Measurements from ENCODE around the gene LARP6. TPM values are rescaled to one million over a fixed set of nuclear protein-coding genes. Genes with fewer than 3 reads are reported as not detected.
"Not testable (repeated sequence)": the region's sequence is repeated elsewhere in the genome, so short reads cannot be mapped to it uniquely, and the experiment has no call there.

Gene LARP6
- total RNA-seq, 2 experiments from 2014 or later: not detected

DNA sequence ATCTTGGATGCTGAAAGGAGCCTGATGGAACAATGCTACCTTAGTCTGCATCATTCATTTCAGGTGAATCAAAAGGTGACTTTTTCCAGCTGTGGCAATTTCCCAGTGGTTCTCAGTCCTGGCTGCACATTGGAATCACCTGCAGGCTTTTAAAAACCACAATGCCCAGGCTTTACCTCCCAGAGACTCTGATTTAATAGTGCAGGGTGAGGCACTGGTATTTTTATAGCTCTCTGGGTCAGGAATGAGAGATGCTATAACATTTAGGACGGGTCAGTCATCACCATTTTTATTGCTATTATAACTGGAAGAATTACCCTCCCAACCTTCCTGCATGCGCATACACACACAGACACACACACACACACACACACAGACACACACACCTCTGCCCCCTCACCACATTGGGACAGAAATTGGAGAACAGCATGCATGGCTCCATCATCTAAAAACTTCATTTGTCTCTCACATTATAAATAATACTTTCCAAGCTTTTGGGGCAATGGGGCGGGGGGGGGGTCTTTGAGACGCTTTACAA, 41.1 kb downstream of the LARP6 start:
- Histone ChIP-seq H3K9me3 (ENCODE audit: low read length) (no peaks in the 10 kb centered on the region), H3K4me2 (ENCODE audit: low read length) (no peak overlapping the region), H3K79me2 (ENCODE audit: insufficient read depth, low read depth, low read length) (no peaks in the 10 kb centered on the region), H3K4me1 (ENCODE audit: insufficient read depth, low read length, poor library complexity, severe bottlenecking) (no peaks in the 10 kb centered on the region), H3K36me3 (ENCODE audit: insufficient read depth, low read length) (no peaks in the 10 kb centered on the region), H3K27ac (ENCODE audit: low read depth, low read length, poor library complexity, severe bottlenecking) (no peak overlapping the region), H3K9me2 (ENCODE audit: insufficient read depth, low read length) (no peaks in the 10 kb centered on the region), H3K4me3 (ENCODE audit: low read depth, low read length, poor library complexity, severe bottlenecking) (no peak overlapping the region), H2AFZ (ENCODE audit: low read length) (no peak overlapping the region), H4K20me1 (ENCODE audit: insufficient read depth, low read length) (no peaks in the 10 kb centered on the region)
- intact Hi-C loops (cut with micrococcal nuclease; ENCODE audit: unreplicated experiment): loop anchor here (5.0 kb wide), 1 partner anchor 1336 kb away; no protein-coding TSS in a partner anchor
- TF ChIP-seq, protein P1, sequence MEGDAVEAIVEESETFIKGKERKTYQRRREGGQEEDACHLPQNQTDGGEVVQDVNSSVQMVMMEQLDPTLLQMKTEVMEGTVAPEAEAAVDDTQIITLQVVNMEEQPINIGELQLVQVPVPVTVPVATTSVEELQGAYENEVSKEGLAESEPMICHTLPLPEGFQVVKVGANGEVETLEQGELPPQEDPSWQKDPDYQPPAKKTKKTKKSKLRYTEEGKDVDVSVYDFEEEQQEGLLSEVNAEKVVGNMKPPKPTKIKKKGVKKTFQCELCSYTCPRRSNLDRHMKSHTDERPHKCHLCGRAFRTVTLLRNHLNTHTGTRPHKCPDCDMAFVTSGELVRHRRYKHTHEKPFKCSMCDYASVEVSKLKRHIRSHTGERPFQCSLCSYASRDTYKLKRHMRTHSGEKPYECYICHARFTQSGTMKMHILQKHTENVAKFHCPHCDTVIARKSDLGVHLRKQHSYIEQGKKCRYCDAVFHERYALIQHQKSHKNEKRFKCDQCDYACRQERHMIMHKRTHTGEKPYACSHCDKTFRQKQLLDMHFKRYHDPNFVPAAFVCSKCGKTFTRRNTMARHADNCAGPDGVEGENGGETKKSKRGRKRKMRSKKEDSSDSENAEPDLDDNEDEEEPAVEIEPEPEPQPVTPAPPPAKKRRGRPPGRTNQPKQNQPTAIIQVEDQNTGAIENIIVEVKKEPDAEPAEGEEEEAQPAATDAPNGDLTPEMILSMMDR (conservative IDR thresholded peaks at IDR 0.05; ENCODE audit: low read length): no peak
- TF ChIP-seq EZH2phosphoT487 (IDR thresholded peaks at IDR 0.05; ENCODE audit: borderline replicate concordance, low read depth, low read length): no peak
- no TSS peak for BruUV-seq (replicated peaks)
- ChIA-PET CTCF (ENCODE audit: unreplicated experiment) (no interaction called here), POLR2A (no interaction called here)
- DNase-seq (ENCODE audit: low spot score): no peak

DNA sequence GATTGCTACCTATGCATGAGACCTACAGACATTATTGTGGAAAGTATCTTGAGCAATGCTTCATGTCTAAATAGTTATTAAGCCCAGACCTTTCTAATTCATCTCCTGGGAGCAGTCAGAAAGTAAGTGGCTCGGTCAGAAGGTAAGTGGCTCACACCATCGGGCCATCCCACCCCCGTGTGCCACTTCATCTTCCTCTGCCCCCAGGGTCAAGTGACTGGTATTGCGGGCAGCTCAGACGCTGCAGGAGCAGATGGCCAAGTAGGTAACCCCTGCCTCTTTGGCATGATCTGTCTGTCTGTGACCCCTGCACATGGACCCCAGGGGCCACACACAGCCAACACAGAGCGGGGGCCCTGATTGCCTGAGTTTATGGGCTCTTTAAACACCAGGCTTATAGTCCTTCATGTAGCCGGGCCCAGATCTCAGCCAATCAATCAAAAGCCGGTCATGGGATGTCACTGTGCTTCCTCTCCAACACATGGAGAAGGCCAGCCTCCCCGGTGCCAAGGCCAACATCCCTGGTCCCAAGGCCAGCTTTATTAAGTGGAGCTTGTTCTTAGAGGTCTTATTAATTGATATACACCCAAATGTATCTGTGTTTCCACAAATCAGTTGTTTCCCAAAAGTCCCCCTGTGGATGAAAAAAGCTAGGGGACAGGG, 42.9 kb downstream of the LARP6 start:
- Histone ChIP-seq H3K27ac (ENCODE audit: low read depth, low read length, poor library complexity, severe bottlenecking) (no peak overlapping the region), H2AFZ (ENCODE audit: low read length) (no peak overlapping the region), H3K9me2 (ENCODE audit: insufficient read depth, low read length) (no peaks in the 10 kb centered on the region), H4K20me1 (ENCODE audit: insufficient read depth, low read length) (no peaks in the 10 kb centered on the region), H3K4me3 (ENCODE audit: low read depth, low read length, poor library complexity, severe bottlenecking) (no peak overlapping the region), H3K79me2 (ENCODE audit: insufficient read depth, low read depth, low read length) (no peaks in the 10 kb centered on the region), H3K4me1 (ENCODE audit: insufficient read depth, low read length, poor library complexity, severe bottlenecking) (no peaks in the 10 kb centered on the region), H3K4me2 (ENCODE audit: low read length) (no peak overlapping the region), H3K9me3 (ENCODE audit: low read length) (no peaks in the 10 kb centered on the region), H3K36me3 (ENCODE audit: insufficient read depth, low read length) (no peaks in the 10 kb centered on the region)
- TF ChIP-seq, protein P1 (conservative IDR thresholded peaks at IDR 0.05; ENCODE audit: low read length): no peak
- TF ChIP-seq EZH2phosphoT487 (IDR thresholded peaks at IDR 0.05; ENCODE audit: borderline replicate concordance, low read depth, low read length): no peak
- BruUV-seq (replicated peaks): no TSS peak
- CTCF ChIA-PET (ENCODE audit: unreplicated experiment): no interaction called here
- POLR2A ChIA-PET: no interaction called here
- intact Hi-C loops (cut with micrococcal nuclease; ENCODE audit: unreplicated experiment): loop anchor here (5.0 kb wide), 1 partner anchor 1334 kb away; no protein-coding TSS in a partner anchor
- DNase-seq (ENCODE audit: low spot score): no peak

DNA sequence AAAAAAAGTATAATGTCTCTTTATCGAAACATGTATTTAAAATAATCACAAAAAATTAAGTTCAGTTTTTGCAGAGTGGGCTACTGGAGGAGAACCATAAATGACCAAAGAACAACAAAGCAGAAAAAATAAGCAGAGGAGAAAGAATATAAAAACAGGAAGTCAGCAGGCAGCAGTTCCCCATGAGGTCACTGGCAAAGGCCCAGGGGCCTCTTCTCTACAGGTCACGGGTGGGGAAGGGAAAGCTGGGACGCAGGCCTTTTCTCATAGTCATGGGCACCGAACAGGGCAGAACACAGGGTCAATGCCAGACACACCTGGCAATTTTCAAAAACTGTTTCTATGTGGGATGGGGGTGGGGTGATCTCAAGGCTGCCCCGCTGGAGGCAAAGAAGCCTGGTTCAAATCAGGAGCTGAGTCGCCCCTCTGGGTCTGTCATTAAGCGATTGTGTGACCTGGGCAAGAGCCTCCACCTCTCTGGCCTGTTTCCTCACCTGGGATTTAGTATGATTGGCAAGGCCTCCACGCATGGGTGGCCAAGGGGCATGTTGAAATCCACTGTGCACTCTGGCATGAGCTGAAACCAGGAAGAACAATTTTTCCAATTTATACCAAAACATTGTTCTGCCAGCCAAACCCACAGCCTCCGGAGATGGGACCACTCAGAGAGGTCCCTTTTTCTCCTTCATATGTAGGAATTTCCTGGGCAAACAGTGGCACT, 46.8 kb downstream of the LARP6 start:
- BruUV-seq (replicated peaks): no TSS peak
- intact Hi-C loops (cut with micrococcal nuclease; ENCODE audit: unreplicated experiment): no loop called here
- no peak for TF ChIP-seq EZH2phosphoT487 (IDR thresholded peaks at IDR 0.05; ENCODE audit: borderline replicate concordance, low read depth, low read length)
- TF ChIP-seq, protein P1 (conservative IDR thresholded peaks at IDR 0.05; ENCODE audit: low read length): no peak
- Histone ChIP-seq H4K20me1 (ENCODE audit: insufficient read depth, low read length) (no peaks in the 10 kb centered on the region), H3K4me2 (ENCODE audit: low read length) (no peak overlapping the region), H3K36me3 (ENCODE audit: insufficient read depth, low read length) (no peaks in the 10 kb centered on the region), H2AFZ (ENCODE audit: low read length) (no peak overlapping the region), H3K79me2 (ENCODE audit: insufficient read depth, low read depth, low read length) (no peaks in the 10 kb centered on the region), H3K9me2 (ENCODE audit: insufficient read depth, low read length) (no peaks in the 10 kb centered on the region), H3K9me3 (ENCODE audit: low read length) (no peaks in the 10 kb centered on the region), H3K4me3 (ENCODE audit: low read depth, low read length, poor library complexity, severe bottlenecking) (no peak overlapping the region), H3K4me1 (ENCODE audit: insufficient read depth, low read length, poor library complexity, severe bottlenecking) (no peaks in the 10 kb centered on the region), H3K27ac (ENCODE audit: low read depth, low read length, poor library complexity, severe bottlenecking) (no peak overlapping the region)
- DNase-seq (ENCODE audit: low spot score): no peak
- ChIA-PET CTCF (ENCODE audit: unreplicated experiment) (no interaction called here), POLR2A (no interaction called here)

DNA sequence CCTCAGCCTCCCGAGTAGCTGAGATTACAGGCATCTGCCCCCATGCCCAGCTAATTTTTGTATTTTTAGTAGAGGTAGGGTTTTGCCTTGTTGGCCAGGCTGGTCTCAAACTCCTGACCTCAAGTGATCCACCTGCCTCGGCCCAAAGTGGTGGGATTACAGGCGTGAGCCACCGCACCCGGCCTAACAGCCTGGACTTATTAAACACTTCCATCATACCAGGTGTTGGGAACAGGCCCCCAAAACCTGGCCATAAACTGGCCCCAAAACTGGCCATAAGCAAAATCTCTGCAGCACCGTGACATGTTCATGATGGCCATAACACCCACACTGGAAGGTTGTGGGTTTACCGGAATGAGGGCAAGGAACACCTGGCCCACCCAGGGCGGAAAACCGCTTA, 49.6 kb downstream of the LARP6 start:
- H3K4me3 ChIP-seq (ENCODE audit: low read depth, low read length, poor library complexity, severe bottlenecking); H3K4me2 ChIP-seq (ENCODE audit: low read length); POLR2A ChIA-PET; H3K9me2 ChIP-seq (ENCODE audit: insufficient read depth, low read length); H3K9me3 ChIP-seq (ENCODE audit: low read length); H4K20me1 ChIP-seq (ENCODE audit: insufficient read depth, low read length); H2AFZ ChIP-seq (ENCODE audit: low read length); intact Hi-C loops (cut with micrococcal nuclease; ENCODE audit: unreplicated experiment); H3K27ac ChIP-seq (ENCODE audit: low read depth, low read length, poor library complexity, severe bottlenecking); H3K36me3 ChIP-seq (ENCODE audit: insufficient read depth, low read length); H3K79me2 ChIP-seq (ENCODE audit: insufficient read depth, low read depth, low read length); CTCF ChIA-PET (ENCODE audit: unreplicated experiment); H3K4me1 ChIP-seq (ENCODE audit: insufficient read depth, low read length, poor library complexity, severe bottlenecking); DNase-seq (ENCODE audit: low spot score); BruUV-seq (replicated peaks): not testable (repeated sequence)
